HG03342 (cell line): ENCODE results near the gene FLYWCH2.

Experiments
- ATAC-seq: cut with Tn5 transposase; IDR thresholded peaks from one replicate; pipeline ENCODE4 v1.9.1; 2021; ENCODE audit warnings: mild to moderate bottlenecking, moderate library complexity; ENCODE audit not compliant: unreplicated experiment

The FLYWCH2 gene

GRCh38 chr16:2853531-2854073 lies 29.4 kb upstream of the FLYWCH2 start:
- no peak for ATAC-seq

GRCh38 chr16:2854700-2855309 lies 28.2 kb upstream of the FLYWCH2 start:
- no peak for ATAC-seq

GRCh38 chr16:2855536-2855935 lies 27.5 kb upstream of the FLYWCH2 start:
- no peak for ATAC-seq

- no peak for ATAC-seq
Measured at GRCh38 chr16:2856061-2856670, 26.8 kb upstream of the FLYWCH2 start.

- no peak for ATAC-seq
Measured at GRCh38 chr16:2856686-2857450, 26.1 kb upstream of the FLYWCH2 start.

GRCh38 chr16:2857451-2858244 lies 25.4 kb upstream of the FLYWCH2 start, which contains the start of gene PRSS22:
PRSS22 (minus strand) TSS chr16:2858170; CDS start chr16:2858104, 66 bp downstream.
- no peak for ATAC-seq

GRCh38 chr16:2858245-2859025 lies 24.6 kb upstream of the FLYWCH2 start:
- ATAC-seq: no peak

GRCh38 chr16:2859686-2860265 lies 23.2 kb upstream of the FLYWCH2 start:
- no peak for ATAC-seq

- no peak for ATAC-seq
Measured at GRCh38 chr16:2860826-2861567, 22.0 kb upstream of the FLYWCH2 start.

GRCh38 chr16:2865651-2866050 lies 17.4 kb upstream of the FLYWCH2 start:
- ATAC-seq: no peak

GRCh38 chr16:2866431-2866830 lies 16.6 kb upstream of the FLYWCH2 start:
- ATAC-seq: no peak

- ATAC-seq: no peak
Measured at GRCh38 chr16:2867661-2867986, 15.4 kb upstream of the FLYWCH2 start.

GRCh38 chr16:2867987-2868789 lies 14.8 kb upstream of the FLYWCH2 start:
- peak; percentile 88 for ATAC-seq

GRCh38 chr16:2871926-2872325 lies 11.1 kb upstream of the FLYWCH2 start:
- ATAC-seq: no peak

GRCh38 chr16:2874032-2874911 lies 8.7 kb upstream of the FLYWCH2 start:
- ATAC-seq: no peak

- peak; percentile 57 for ATAC-seq
Measured at GRCh38 chr16:2874912-2875362, 8.1 kb upstream of the FLYWCH2 start.

GRCh38 chr16:2879854-2880508 lies 3.0 kb upstream of the FLYWCH2 start:
- ATAC-seq: no peak
